ENCODE data around the gene SARS1. TPM values are rescaled to one million over a fixed set of nuclear protein-coding genes. Genes with fewer than 3 reads are reported as not detected.

The SARS1 gene
- total RNA-seq, 3 donors from 2014 or later (not counting 1 experiment from before 2014, with no cell fraction given): 95.6 to 122 (median 106) TPM

- no peak for TF ChIP-seq CTCF (IDR thresholded peaks at IDR 0.05)
- Mint-ChIP-seq H3K27ac (no peak overlapping the region), H3K4me3 (no peak overlapping the region), H3K9me3 (no peaks in the 10 kb centered on the region), H3K4me1 (peaks cover 12 to 18% of the 10 kb centered on the region in 2 donors), H3K27me3 (ENCODE audit: low read depth in 2 of 2) (no peaks in the 10 kb centered on the region), H3K36me3 (no peaks in the 10 kb centered on the region)
- no peak overlapping the region for H3K27ac ChIP-seq (ENCODE audit: low read length)
- no peaks in the 10 kb centered on the region for H3K4me1 ChIP-seq (ENCODE audit: control insufficient read depth, insufficient read depth, low read length)
- no peaks in the 10 kb centered on the region for H3K9me3 ChIP-seq (ENCODE audit: control insufficient read depth, insufficient read depth, low read length)
- 100% methylated on average over 1 of the region's 3 CpGs for WGBS (ENCODE audit: insufficient coverage)
- ATAC-seq: no peak
- peaks cover 35% of the 10 kb centered on the region for H3K36me3 ChIP-seq (ENCODE audit: control insufficient read depth, insufficient read depth, low read length)
- H3K4me3 ChIP-seq (ENCODE audit: low read length): no peak overlapping the region
- DNase-seq: no peak
- H3K27me3 ChIP-seq (ENCODE audit: control insufficient read depth, insufficient read depth, low read length): no peaks in the 10 kb centered on the region
- intact Hi-C loops (cut with micrococcal nuclease): no loop called here
Measured at GRCh38 chr1:109225308-109225707, 11.6 kb downstream of the SARS1 start.

- DNase-seq (no peak), ATAC-seq (no peak)
- no peaks in the 10 kb centered on the region for H3K9me3 Mint-ChIP-seq
- H3K36me3 Mint-ChIP-seq: no peaks in the 10 kb centered on the region
- 99% methylated on average over 4 of the region's 5 CpGs for WGBS (ENCODE audit: insufficient coverage)
- H3K27me3 Mint-ChIP-seq (ENCODE audit: low read depth in 2 of 2): no peaks in the 10 kb centered on the region
- no peak overlapping the region for H3K4me3 Mint-ChIP-seq
- Histone ChIP-seq H3K27me3 (ENCODE audit: control insufficient read depth, insufficient read depth, low read length) (no peaks in the 10 kb centered on the region), H3K4me3 (ENCODE audit: low read length) (no peak overlapping the region), H3K4me1 (ENCODE audit: control insufficient read depth, insufficient read depth, low read length) (no peaks in the 10 kb centered on the region), H3K9me3 (ENCODE audit: control insufficient read depth, insufficient read depth, low read length) (no peaks in the 10 kb centered on the region), H3K27ac (ENCODE audit: low read length) (no peak overlapping the region), H3K36me3 (ENCODE audit: control insufficient read depth, insufficient read depth, low read length) (peaks cover 41% of the 10 kb centered on the region)
- intact Hi-C loops (cut with micrococcal nuclease): no loop called here
- peaks cover 13 to 18% of the 10 kb centered on the region in 2 donors for H3K4me1 Mint-ChIP-seq
- TF ChIP-seq CTCF (IDR thresholded peaks at IDR 0.05): no peak
- H3K27ac Mint-ChIP-seq: no peak overlapping the region
Measured at GRCh38 chr1:109225711-109226445, 12.2 kb downstream of the SARS1 start.

- no peak overlapping the region for H3K27ac Mint-ChIP-seq
Measured at GRCh38 chr1:109228167-109228566, 14.4 kb downstream of the SARS1 start.

More at GRCh38 chr1:109228167-109228566, 14.4 kb downstream of the SARS1 start:
- TF ChIP-seq CTCF (IDR thresholded peaks at IDR 0.05): no peak
- H3K36me3 Mint-ChIP-seq: no peaks in the 10 kb centered on the region
- H3K36me3 ChIP-seq (ENCODE audit: control insufficient read depth, insufficient read depth, low read length): peaks cover 63% of the 10 kb centered on the region
- H3K4me3 ChIP-seq (ENCODE audit: low read length): no peak overlapping the region
- no peaks in the 10 kb centered on the region for H3K27me3 Mint-ChIP-seq (ENCODE audit: low read depth in 2 of 2)
- no peak for ATAC-seq
- no peaks in the 10 kb centered on the region for H3K27me3 ChIP-seq (ENCODE audit: control insufficient read depth, insufficient read depth, low read length)
- intact Hi-C loops (cut with micrococcal nuclease): no loop called here
- H3K9me3 Mint-ChIP-seq: no peaks in the 10 kb centered on the region
- H3K4me3 Mint-ChIP-seq: no peak overlapping the region
- WGBS (ENCODE audit: insufficient coverage): 100% methylated on average over 3 of the region's 3 CpGs
- no peak for DNase-seq
- no peaks in the 10 kb centered on the region for H3K4me1 ChIP-seq (ENCODE audit: control insufficient read depth, insufficient read depth, low read length)
- no peaks in the 10 kb centered on the region for H3K9me3 ChIP-seq (ENCODE audit: control insufficient read depth, insufficient read depth, low read length)
- peaks cover 10 to 15% of the 10 kb centered on the region in 2 donors for H3K4me1 Mint-ChIP-seq
- no peak overlapping the region for H3K27ac ChIP-seq (ENCODE audit: low read length)

Measured in natural killer cell (primary cell).